GM10847 (cell line): ENCODE measurements around the gene GIMAP4.

Source experiments
- POLR2A ChIP-seq: IDR thresholded peaks from 2 replicates; pipeline ENCODE4 v1.6.1; 2011; ENCODE audit not compliant: insufficient read length; ENCODE audit errors: extremely low read depth

Gene GIMAP4

DNA sequence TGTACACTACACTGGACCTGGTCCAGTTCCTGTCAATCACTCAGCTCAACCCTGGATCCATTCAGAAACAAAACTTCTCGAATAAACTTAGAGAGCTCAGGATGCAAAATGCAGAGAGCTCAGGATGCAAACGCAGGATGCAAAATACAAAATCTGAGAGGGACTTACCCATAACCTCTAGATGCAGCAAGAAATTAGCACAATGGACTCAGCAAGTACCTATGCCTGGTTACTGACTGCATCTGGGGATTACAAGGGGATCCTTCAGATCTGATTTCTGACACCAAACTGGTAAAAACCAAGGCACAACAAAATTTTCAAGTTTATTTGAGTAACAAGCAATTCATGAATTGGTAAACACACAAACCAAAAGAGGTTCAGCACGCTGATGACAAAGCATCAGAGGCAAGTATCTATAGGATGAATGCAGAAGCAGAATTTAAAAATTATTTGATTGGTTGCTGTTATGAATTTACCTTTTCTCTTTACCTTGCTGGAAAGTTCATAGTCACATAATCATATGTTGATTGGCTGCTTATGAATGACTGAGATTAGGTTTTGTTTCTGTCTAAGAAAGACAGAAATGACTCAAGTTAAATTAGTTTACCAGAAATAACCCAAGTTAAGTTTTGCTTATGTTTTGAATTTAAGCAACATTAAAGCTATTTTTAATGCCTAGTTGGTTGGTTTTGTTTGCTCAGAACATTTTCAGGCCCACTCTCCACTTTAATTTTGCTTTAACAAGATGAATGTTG is 53.6 kb downstream of the GIMAP4 start:
- TF ChIP-seq POLR2A = no peak

DNA sequence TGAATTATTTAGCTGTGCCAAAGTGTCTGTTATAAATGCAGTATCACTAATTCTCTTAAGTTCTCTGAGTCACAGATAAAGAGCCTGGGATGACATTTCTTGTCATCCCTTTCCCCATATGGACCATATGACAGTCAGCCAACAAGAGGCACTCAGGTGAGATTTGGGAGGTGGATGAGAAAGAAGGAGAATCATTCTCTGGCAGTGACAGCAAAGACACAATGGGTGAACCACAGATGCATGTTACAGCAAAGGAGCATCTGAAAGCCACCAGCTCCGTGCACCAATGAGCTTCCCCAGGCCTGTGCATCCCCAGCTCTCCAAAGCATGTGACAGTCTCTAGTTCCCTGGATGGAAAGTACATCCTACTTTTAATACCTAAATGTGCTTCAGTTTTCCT is 54.2 kb downstream of the GIMAP4 start:
- no peak for TF ChIP-seq POLR2A
